ENCODE results near the gene POC1A.

POC1A gene

GRCh38 chr3:52118156-52118875, 35.9 kb downstream of the POC1A start:
- no peak for DNase-seq (ENCODE audit: low read depth)
- TF ChIP-seq CTCF (conservative IDR thresholded peaks at IDR 0.05; ENCODE audit: low read depth, low read length) = no peak
- H3K4me3 ChIP-seq (ENCODE audit: low read length) = no peak overlapping the region

GRCh38 chr3:52117537-52117936, 36.7 kb downstream of the POC1A start:
- DNase-seq (ENCODE audit: low read depth) = no peak
- TF ChIP-seq CTCF (conservative IDR thresholded peaks at IDR 0.05; ENCODE audit: low read depth, low read length) = no peak
- no peak overlapping the region for H3K4me3 ChIP-seq (ENCODE audit: low read length)

- no peak for DNase-seq (ENCODE audit: low read depth)
- TF ChIP-seq CTCF (conservative IDR thresholded peaks at IDR 0.05; ENCODE audit: low read depth, low read length) = no peak
Observed at GRCh38 chr3:52112056-52112455, 42.2 kb downstream of the POC1A start.

GRCh38 chr3:52110502-52110901, 43.7 kb downstream of the POC1A start:
- no peak for DNase-seq (ENCODE audit: low read depth)
- TF ChIP-seq CTCF (conservative IDR thresholded peaks at IDR 0.05; ENCODE audit: low read depth, low read length) = no peak

More at GRCh38 chr3:52112056-52112455, 42.2 kb downstream of the POC1A start:
- no peak overlapping the region for H3K4me3 ChIP-seq (ENCODE audit: low read length)

GRCh38 chr3:52109611-52110301, 44.5 kb downstream of the POC1A start:
- DNase-seq (ENCODE audit: low read depth) = no peak
- TF ChIP-seq CTCF (conservative IDR thresholded peaks at IDR 0.05; ENCODE audit: low read depth, low read length) = no peak
- no peak overlapping the region for H3K4me3 ChIP-seq (ENCODE audit: low read length)

More at GRCh38 chr3:52110502-52110901, 43.7 kb downstream of the POC1A start:
- no peak overlapping the region for H3K4me3 ChIP-seq (ENCODE audit: low read length)

GRCh38 chr3:52108302-52109232, 45.7 kb downstream of the POC1A start:
- no peak for TF ChIP-seq CTCF (conservative IDR thresholded peaks at IDR 0.05; ENCODE audit: low read depth, low read length)
- H3K4me3 ChIP-seq (ENCODE audit: low read length) = no peak overlapping the region
- no peak for DNase-seq (ENCODE audit: low read depth)
